SK-N-SH treated with all-trans-retinoic acid at 6 μM for 48 hours (cell line): ENCODE results near the gene CSTB.

ENCODE experiments used
- CSRNP3 ChIP-seq: fragments of 250-450 bp; sonication (Bioruptor Pico); IDR thresholded peaks from 2 replicates; pipeline ENCODE4 v1.5.1; 2021; ENCODE audit warnings: mild to moderate bottlenecking, moderate library complexity
- GLIS3 ChIP-seq: fragments of 250-450 bp; sonication (Bioruptor Pico); IDR thresholded peaks from 2 replicates; pipeline ENCODE4 v1.5.0; 2020; ENCODE audit warnings: mild to moderate bottlenecking, moderate library complexity
- OSR1 ChIP-seq: fragments of 250-450 bp; sonication (Bioruptor Pico); IDR thresholded peaks from 2 replicates; pipeline ENCODE4 v1.8.0; 2022; ENCODE audit warnings: moderate library complexity, mild to moderate bottlenecking, inconsistent platforms
- POU6F1 ChIP-seq: fragments of 250-450 bp; sonication (Bioruptor Pico); IDR thresholded peaks from 2 replicates; pipeline ENCODE4 v1.8.0; 2021; ENCODE audit warnings: low read depth, mild to moderate bottlenecking, moderate library complexity, borderline replicate concordance
- SNAI2 ChIP-seq: fragments of 250-450 bp; sonication (Bioruptor Pico); IDR thresholded peaks from 2 replicates; pipeline ENCODE4 v1.5.0; 2020; ENCODE audit warnings: mild to moderate bottlenecking, moderate library complexity
- ZFP3 ChIP-seq: fragments of 250-450 bp; sonication (Bioruptor Pico); IDR thresholded peaks from 2 replicates; pipeline ENCODE4 v1.5.0; 2020; ENCODE audit warnings: mild to moderate bottlenecking, moderate library complexity
- ZFP30 ChIP-seq: fragments of 450-650 bp; formaldehyde crosslinking; IDR thresholded peaks from 2 replicates; pipeline ENCODE4 v1.5.0; 2022; ENCODE audit warnings: mild to moderate bottlenecking, moderate library complexity
- ZNF565 ChIP-seq: fragments of 450-650 bp; formaldehyde crosslinking; conservative IDR thresholded peaks from 2 replicates; pipeline ENCODE4 v1.5.0; 2020; ENCODE audit warnings: low read depth, mild to moderate bottlenecking, moderate library complexity
- TF ChIP-seq, protein P1 (sequence below): fragments of 250-450 bp; sonication (Bioruptor Pico); IDR thresholded peaks from 2 replicates; pipeline ENCODE4 v1.5.0; 2020; ENCODE audit warnings: mild to moderate bottlenecking, moderate library complexity
- TF ChIP-seq, protein P2 (sequence below): fragments of 250-450 bp; sonication (Bioruptor Pico); IDR thresholded peaks from 2 replicates; pipeline ENCODE4 v1.8.0; 2020; ENCODE audit warnings: mild to moderate bottlenecking, moderate library complexity, borderline replicate concordance

GRCh38 chr21:43792406-43792805 is 16.3 kb upstream of the CSTB start:
- TF ChIP-seq ZFP30 (no peak), POU6F1 (CRISPR knock-in tag) (no peak), CSRNP3 (CRISPR knock-in tag) (no peak), SNAI2 (CRISPR knock-in tag) (no peak), ZNF565 (no peak), ZFP3 (CRISPR knock-in tag) (no peak), OSR1 (CRISPR knock-in tag) (no peak), GLIS3 (CRISPR knock-in tag) (no peak)
- TF ChIP-seq, protein P1, sequence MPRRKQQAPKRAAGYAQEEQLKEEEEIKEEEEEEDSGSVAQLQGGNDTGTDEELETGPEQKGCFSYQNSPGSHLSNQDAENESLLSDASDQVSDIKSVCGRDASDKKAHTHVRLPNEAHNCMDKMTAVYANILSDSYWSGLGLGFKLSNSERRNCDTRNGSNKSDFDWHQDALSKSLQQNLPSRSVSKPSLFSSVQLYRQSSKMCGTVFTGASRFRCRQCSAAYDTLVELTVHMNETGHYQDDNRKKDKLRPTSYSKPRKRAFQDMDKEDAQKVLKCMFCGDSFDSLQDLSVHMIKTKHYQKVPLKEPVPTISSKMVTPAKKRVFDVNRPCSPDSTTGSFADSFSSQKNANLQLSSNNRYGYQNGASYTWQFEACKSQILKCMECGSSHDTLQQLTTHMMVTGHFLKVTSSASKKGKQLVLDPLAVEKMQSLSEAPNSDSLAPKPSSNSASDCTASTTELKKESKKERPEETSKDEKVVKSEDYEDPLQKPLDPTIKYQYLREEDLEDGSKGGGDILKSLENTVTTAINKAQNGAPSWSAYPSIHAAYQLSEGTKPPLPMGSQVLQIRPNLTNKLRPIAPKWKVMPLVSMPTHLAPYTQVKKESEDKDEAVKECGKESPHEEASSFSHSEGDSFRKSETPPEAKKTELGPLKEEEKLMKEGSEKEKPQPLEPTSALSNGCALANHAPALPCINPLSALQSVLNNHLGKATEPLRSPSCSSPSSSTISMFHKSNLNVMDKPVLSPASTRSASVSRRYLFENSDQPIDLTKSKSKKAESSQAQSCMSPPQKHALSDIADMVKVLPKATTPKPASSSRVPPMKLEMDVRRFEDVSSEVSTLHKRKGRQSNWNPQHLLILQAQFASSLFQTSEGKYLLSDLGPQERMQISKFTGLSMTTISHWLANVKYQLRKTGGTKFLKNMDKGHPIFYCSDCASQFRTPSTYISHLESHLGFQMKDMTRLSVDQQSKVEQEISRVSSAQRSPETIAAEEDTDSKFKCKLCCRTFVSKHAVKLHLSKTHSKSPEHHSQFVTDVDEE (CRISPR knock-in tag), result no peak
- TF ChIP-seq, protein P2, sequence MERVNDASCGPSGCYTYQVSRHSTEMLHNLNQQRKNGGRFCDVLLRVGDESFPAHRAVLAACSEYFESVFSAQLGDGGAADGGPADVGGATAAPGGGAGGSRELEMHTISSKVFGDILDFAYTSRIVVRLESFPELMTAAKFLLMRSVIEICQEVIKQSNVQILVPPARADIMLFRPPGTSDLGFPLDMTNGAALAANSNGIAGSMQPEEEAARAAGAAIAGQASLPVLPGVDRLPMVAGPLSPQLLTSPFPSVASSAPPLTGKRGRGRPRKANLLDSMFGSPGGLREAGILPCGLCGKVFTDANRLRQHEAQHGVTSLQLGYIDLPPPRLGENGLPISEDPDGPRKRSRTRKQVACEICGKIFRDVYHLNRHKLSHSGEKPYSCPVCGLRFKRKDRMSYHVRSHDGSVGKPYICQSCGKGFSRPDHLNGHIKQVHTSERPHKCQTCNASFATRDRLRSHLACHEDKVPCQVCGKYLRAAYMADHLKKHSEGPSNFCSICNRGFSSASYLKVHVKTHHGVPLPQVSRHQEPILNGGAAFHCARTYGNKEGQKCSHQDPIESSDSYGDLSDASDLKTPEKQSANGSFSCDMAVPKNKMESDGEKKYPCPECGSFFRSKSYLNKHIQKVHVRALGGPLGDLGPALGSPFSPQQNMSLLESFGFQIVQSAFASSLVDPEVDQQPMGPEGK, result no peak
